ENCODE data around the gene COA1.

The COA1 gene

GRCh38 chr7:43702974-43703373 is 26.3 kb downstream of the COA1 start:
- WGBS, 2 experiments: 88 to 98% methylated on average over 1 of the region's 1 CpG

GRCh38 chr7:43701929-43702328 is 27.4 kb downstream of the COA1 start:
- 91 to 93% methylated on average over 2 to 3 of the region's 3 CpGs for WGBS, 2 experiments
- no peaks in the 10 kb centered on the region for H3K4me1 ChIP-seq (ENCODE audit: control insufficient read depth, insufficient read depth, low read length)
- H3K27ac ChIP-seq (ENCODE audit: insufficient read depth, low read depth, low read length, poor library complexity, severe bottlenecking): no peak overlapping the region
- peaks cover 5% of the 10 kb centered on the region for H3K36me3 ChIP-seq (ENCODE audit: control insufficient read depth, insufficient read depth, low read length)
- no peaks in the 10 kb centered on the region for H3K27me3 ChIP-seq (ENCODE audit: control insufficient read depth, insufficient read depth, low read length, poor library complexity, severe bottlenecking)
- H3K9me3 ChIP-seq (ENCODE audit: control insufficient read depth, low read length): no peaks in the 10 kb centered on the region
- H3K4me3 ChIP-seq (ENCODE audit: insufficient read depth, low read depth, low read length): no peak overlapping the region

More at GRCh38 chr7:43702974-43703373, 26.3 kb downstream of the COA1 start:
- H3K36me3 ChIP-seq (ENCODE audit: control insufficient read depth, insufficient read depth, low read length): peaks cover 5% of the 10 kb centered on the region
- no peak overlapping the region for H3K4me3 ChIP-seq (ENCODE audit: insufficient read depth, low read depth, low read length)
- no peaks in the 10 kb centered on the region for H3K4me1 ChIP-seq (ENCODE audit: control insufficient read depth, insufficient read depth, low read length)
- no peak overlapping the region for H3K27ac ChIP-seq (ENCODE audit: insufficient read depth, low read depth, low read length, poor library complexity, severe bottlenecking)
- no peaks in the 10 kb centered on the region for H3K27me3 ChIP-seq (ENCODE audit: control insufficient read depth, insufficient read depth, low read length, poor library complexity, severe bottlenecking)
- no peaks in the 10 kb centered on the region for H3K9me3 ChIP-seq (ENCODE audit: control insufficient read depth, low read length)

- H3K4me3 ChIP-seq (ENCODE audit: insufficient read depth, low read depth, low read length): no peak overlapping the region
- no peak overlapping the region for H3K27ac ChIP-seq (ENCODE audit: insufficient read depth, low read depth, low read length, poor library complexity, severe bottlenecking)
- no peaks in the 10 kb centered on the region for H3K9me3 ChIP-seq (ENCODE audit: control insufficient read depth, low read length)
Measured at GRCh38 chr7:43701500-43701854, 27.8 kb downstream of the COA1 start.

GRCh38 chr7:43700646-43701499 is 28.4 kb downstream of the COA1 start:
- 50 to 86% methylated on average over 1 to 2 of the region's 2 CpGs for WGBS, 2 experiments
- Histone ChIP-seq H3K4me3 (ENCODE audit: insufficient read depth, low read depth, low read length) (no peak overlapping the region), H3K27ac (ENCODE audit: insufficient read depth, low read depth, low read length, poor library complexity, severe bottlenecking) (no peak overlapping the region), H3K36me3 (ENCODE audit: control insufficient read depth, insufficient read depth, low read length) (peaks cover 5% of the 10 kb centered on the region), H3K27me3 (ENCODE audit: control insufficient read depth, insufficient read depth, low read length, poor library complexity, severe bottlenecking) (no peaks in the 10 kb centered on the region), H3K9me3 (ENCODE audit: control insufficient read depth, low read length) (no peaks in the 10 kb centered on the region), H3K4me1 (ENCODE audit: control insufficient read depth, insufficient read depth, low read length) (no peaks in the 10 kb centered on the region)

More at GRCh38 chr7:43701500-43701854, 27.8 kb downstream of the COA1 start:
- Histone ChIP-seq H3K4me1 (ENCODE audit: control insufficient read depth, insufficient read depth, low read length) (no peaks in the 10 kb centered on the region), H3K27me3 (ENCODE audit: control insufficient read depth, insufficient read depth, low read length, poor library complexity, severe bottlenecking) (no peaks in the 10 kb centered on the region), H3K36me3 (ENCODE audit: control insufficient read depth, insufficient read depth, low read length) (peaks cover 5% of the 10 kb centered on the region)

DNA sequence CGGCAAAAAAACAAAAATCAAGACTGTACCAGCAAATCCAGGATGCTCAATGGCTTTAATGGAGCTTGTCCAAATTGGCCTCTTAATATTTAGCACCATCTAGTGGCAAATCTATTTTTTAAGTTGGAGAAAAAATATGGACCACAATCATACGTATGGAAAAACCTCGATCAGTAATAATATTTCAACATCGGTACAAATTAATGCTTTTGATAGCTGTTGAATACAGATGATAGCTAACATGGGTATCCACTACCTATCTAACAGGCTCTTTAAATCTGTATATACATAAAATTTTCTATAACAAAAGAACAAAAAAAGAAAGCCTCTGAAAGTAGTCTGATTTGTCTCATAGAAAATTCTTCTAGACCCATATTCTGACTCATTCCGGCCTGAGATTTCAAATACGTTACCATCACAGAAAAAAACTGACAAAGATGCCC is 29.2 kb downstream of the COA1 start:
- Histone ChIP-seq H3K27ac (ENCODE audit: insufficient read depth, low read depth, low read length, poor library complexity, severe bottlenecking) (no peak overlapping the region), H3K9me3 (ENCODE audit: control insufficient read depth, low read length) (no peaks in the 10 kb centered on the region), H3K36me3 (ENCODE audit: control insufficient read depth, insufficient read depth, low read length) (peaks cover 4% of the 10 kb centered on the region), H3K27me3 (ENCODE audit: control insufficient read depth, insufficient read depth, low read length, poor library complexity, severe bottlenecking) (no peaks in the 10 kb centered on the region), H3K4me1 (ENCODE audit: control insufficient read depth, insufficient read depth, low read length) (no peaks in the 10 kb centered on the region), H3K4me3 (ENCODE audit: insufficient read depth, low read depth, low read length) (no peak overlapping the region)
- 82 to 92% methylated on average over 1 to 5 of the region's 6 CpGs for WGBS, 2 experiments

DNA sequence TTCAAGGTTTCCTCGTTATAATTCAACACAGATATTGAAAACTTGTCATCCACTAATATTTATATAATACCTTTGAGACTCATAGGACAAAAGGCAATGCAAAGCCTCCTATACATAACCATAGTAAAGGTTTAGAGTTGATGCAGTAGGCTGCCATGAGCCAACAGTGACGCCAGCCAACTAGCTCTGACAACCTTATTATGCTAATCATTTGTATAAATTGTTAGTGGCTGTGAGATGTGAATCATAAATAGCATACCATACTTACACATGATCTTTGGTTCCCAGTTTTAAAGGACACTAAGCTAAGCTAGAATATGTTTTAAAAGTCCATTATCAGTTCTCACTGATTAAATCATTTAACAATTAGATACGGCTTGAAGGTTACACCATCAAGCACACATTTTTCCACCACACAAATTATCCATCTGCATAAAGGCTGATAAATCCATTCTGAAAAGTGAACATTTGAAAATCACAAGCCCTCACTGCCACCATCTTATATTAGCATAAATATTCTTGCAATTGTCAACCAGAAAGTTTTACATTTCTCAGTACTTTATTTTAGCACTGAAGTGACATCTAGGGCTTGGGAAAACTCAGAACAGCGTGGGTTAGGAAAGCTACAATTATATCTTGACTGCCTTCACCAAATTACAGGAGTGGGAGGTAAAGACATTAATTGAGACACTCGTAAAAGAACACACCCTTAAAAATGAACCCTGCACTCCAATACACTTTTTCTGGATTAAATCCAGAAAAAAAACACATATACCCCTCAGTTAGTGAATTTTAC is 30.7 kb downstream of the COA1 start:
- no peaks in the 10 kb centered on the region for H3K9me3 ChIP-seq (ENCODE audit: control insufficient read depth, low read length)
- H3K27me3 ChIP-seq (ENCODE audit: control insufficient read depth, insufficient read depth, low read length, poor library complexity, severe bottlenecking): no peaks in the 10 kb centered on the region
- H3K36me3 ChIP-seq (ENCODE audit: control insufficient read depth, insufficient read depth, low read length): no peaks in the 10 kb centered on the region
- H3K27ac ChIP-seq (ENCODE audit: insufficient read depth, low read depth, low read length, poor library complexity, severe bottlenecking): no peak overlapping the region
- no peaks in the 10 kb centered on the region for H3K4me1 ChIP-seq (ENCODE audit: control insufficient read depth, insufficient read depth, low read length)
- H3K4me3 ChIP-seq (ENCODE audit: insufficient read depth, low read depth, low read length): no peak overlapping the region
- 91 to 95% methylated on average over 4 to 5 of the region's 5 CpGs for WGBS, 2 experiments

DNA sequence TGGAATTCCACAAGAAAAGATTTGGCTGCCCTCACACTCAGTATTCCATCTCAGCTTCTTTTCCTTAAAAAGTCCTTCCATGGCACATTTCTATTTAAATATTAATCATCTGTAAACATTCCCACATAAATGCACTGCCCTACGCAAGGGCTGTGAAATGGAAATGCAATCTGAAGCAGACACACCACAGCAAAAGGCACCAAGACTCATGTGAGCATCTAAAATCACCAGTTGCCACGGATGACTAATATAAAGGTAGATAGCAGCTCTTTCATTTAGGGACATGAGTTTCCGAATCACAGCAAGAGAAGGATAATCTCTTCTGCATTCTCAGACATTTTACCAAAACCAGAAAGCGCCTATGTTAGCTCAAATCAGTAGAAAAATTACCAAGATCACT is 31.6 kb downstream of the COA1 start:
- 91 to 95% methylated on average over 4 of the region's 4 CpGs for WGBS, 2 experiments
- Histone ChIP-seq H3K27me3 (ENCODE audit: control insufficient read depth, insufficient read depth, low read length, poor library complexity, severe bottlenecking) (no peaks in the 10 kb centered on the region), H3K4me3 (ENCODE audit: insufficient read depth, low read depth, low read length) (no peak overlapping the region), H3K27ac (ENCODE audit: insufficient read depth, low read depth, low read length, poor library complexity, severe bottlenecking) (no peak overlapping the region), H3K9me3 (ENCODE audit: control insufficient read depth, low read length) (no peaks in the 10 kb centered on the region), H3K4me1 (ENCODE audit: control insufficient read depth, insufficient read depth, low read length) (no peaks in the 10 kb centered on the region), H3K36me3 (ENCODE audit: control insufficient read depth, insufficient read depth, low read length) (no peaks in the 10 kb centered on the region)

GRCh38 chr7:43695365-43695764 is 34.0 kb downstream of the COA1 start:
- Histone ChIP-seq H3K27ac (ENCODE audit: insufficient read depth, low read depth, low read length, poor library complexity, severe bottlenecking) (no peak overlapping the region), H3K9me3 (ENCODE audit: control insufficient read depth, low read length) (no peaks in the 10 kb centered on the region), H3K4me3 (ENCODE audit: insufficient read depth, low read depth, low read length) (no peak overlapping the region), H3K27me3 (ENCODE audit: control insufficient read depth, insufficient read depth, low read length, poor library complexity, severe bottlenecking) (no peaks in the 10 kb centered on the region), H3K4me1 (ENCODE audit: control insufficient read depth, insufficient read depth, low read length) (no peaks in the 10 kb centered on the region), H3K36me3 (ENCODE audit: control insufficient read depth, insufficient read depth, low read length) (no peaks in the 10 kb centered on the region)
- 89 to 100% methylated on average over 1 of the region's 1 CpG for WGBS, 2 experiments

DNA sequence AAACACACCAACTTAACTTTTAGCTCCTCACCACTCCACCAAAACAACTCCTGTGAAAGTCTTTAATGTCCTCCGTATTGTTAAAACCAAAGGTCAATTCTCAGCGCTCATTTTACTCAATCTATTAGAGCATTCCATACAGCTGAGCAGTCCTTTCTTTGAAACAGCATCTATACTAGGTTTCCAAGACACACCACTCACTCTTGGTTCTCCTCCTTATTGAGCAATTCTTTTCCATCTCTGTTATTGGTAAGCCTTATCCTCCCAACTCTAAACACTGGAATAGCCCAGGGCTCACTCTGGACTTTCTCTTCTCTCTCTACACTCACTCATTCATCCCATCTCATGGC is 34.9 kb downstream of the COA1 start:
- no peaks in the 10 kb centered on the region for H3K27me3 ChIP-seq (ENCODE audit: control insufficient read depth, insufficient read depth, low read length, poor library complexity, severe bottlenecking)
- 91 to 96% methylated on average over 2 of the region's 2 CpGs for WGBS, 2 experiments
- no peak overlapping the region for H3K27ac ChIP-seq (ENCODE audit: insufficient read depth, low read depth, low read length, poor library complexity, severe bottlenecking)
- no peaks in the 10 kb centered on the region for H3K9me3 ChIP-seq (ENCODE audit: control insufficient read depth, low read length)
- H3K4me1 ChIP-seq (ENCODE audit: control insufficient read depth, insufficient read depth, low read length): no peaks in the 10 kb centered on the region
- H3K36me3 ChIP-seq (ENCODE audit: control insufficient read depth, insufficient read depth, low read length): no peaks in the 10 kb centered on the region
- H3K4me3 ChIP-seq (ENCODE audit: insufficient read depth, low read depth, low read length): no peak overlapping the region

GRCh38 chr7:43693687-43694398 is 35.5 kb downstream of the COA1 start:
- H3K27me3 ChIP-seq (ENCODE audit: control insufficient read depth, insufficient read depth, low read length, poor library complexity, severe bottlenecking): no peaks in the 10 kb centered on the region
- no peaks in the 10 kb centered on the region for H3K36me3 ChIP-seq (ENCODE audit: control insufficient read depth, insufficient read depth, low read length)
- no peak overlapping the region for H3K27ac ChIP-seq (ENCODE audit: insufficient read depth, low read depth, low read length, poor library complexity, severe bottlenecking)
- no peak overlapping the region for H3K4me3 ChIP-seq (ENCODE audit: insufficient read depth, low read depth, low read length)
- no peaks in the 10 kb centered on the region for H3K9me3 ChIP-seq (ENCODE audit: control insufficient read depth, low read length)
- 94 to 95% methylated on average over 4 of the region's 4 CpGs for WGBS, 2 experiments
- no peaks in the 10 kb centered on the region for H3K4me1 ChIP-seq (ENCODE audit: control insufficient read depth, insufficient read depth, low read length)

All from ectodermal cell (in vitro differentiated cells).